Peyer's patch (tissue), 4 donors: ENCODE results near the gene STAMBPL1. TPM values are rescaled to one million over a fixed set of nuclear protein-coding genes. Genes with fewer than 3 reads are reported as not detected.
A peak's percentile ranks its signal among the peaks of the same experiment; 100 is the strongest.

ENCODE experiments used
- DNase-seq, 3 donors: peaks; one replicate each; pipeline ENCODE4 v3.0.0-alpha.2; 2017 to 2019
- H3K27ac ChIP-seq, 4 donors: fragments of 200-600 bp; sonication (generic); one replicate each; pipeline ENCODE4 v1.5.1; 2016 to 2019
- H3K27me3 ChIP-seq, 2 donors: fragments of 200-600 bp; sonication (generic); one replicate each; pipeline ENCODE4 v1.5.1; 2019
- H3K36me3 ChIP-seq, 3 donors: fragments of 200-600 bp; sonication (generic); one replicate each; pipeline ENCODE4 v1.5.1; 2016 to 2019
- H3K4me1 ChIP-seq, 4 donors: fragments of 200-600 bp; sonication (generic); one replicate each; pipeline ENCODE4 v1.5.1; 2016 to 2019
- H3K4me3 ChIP-seq, 4 donors: fragments of 200-600 bp; sonication (generic); 1 replicate in 3 of 4; 2 replicates in 1 of 4; pipeline ENCODE4 v1.5.1; 2016 to 2019; ENCODE audit warnings: mild to moderate bottlenecking in 1 of 4
- H3K9me3 ChIP-seq, 4 donors: fragments of 200-600 bp; sonication (generic); one replicate each; pipeline ENCODE4 v1.5.1; 2016 to 2019; ENCODE audit warnings: mild to moderate bottlenecking in 1 of 4
- CTCF ChIP-seq, 6 experiments: fragments of 450-650 bp in 4 of 6; fragments of 200-600 bp in 2 of 6; sonication (generic) in 1 of 6; IDR thresholded peaks; one replicate each; pipeline ENCODE4 v1.5.1; 2017 to 2019; ENCODE audit warnings: antibody characterized with exemption in 6 of 6, mild to moderate bottlenecking in 3 of 6, moderate library complexity in 1 of 6
- POLR2A ChIP-seq, 2 donors: fragments of 450-650 bp; IDR thresholded peaks; one replicate each; pipeline ENCODE4 v1.5.1; 2017; ENCODE audit warnings: antibody characterized with exemption in 2 of 2, mild to moderate bottlenecking in 2 of 2, moderate library complexity in 2 of 2
- total RNA-seq, 4 donors: library from RNA; depleted of rRNA; stranded (reverse); fragments of >200 nt; gene quantifications; one replicate each; pipeline ENCODE4 v1.1.0, GENCODE V29; 2016

STAMBPL1 gene
- total RNA-seq, 4 donors from 2014 or later, result 54.6 to 116 (median 84.6) TPM

GRCh38 chr10:88895250-88895649 lies 15.2 kb downstream of the STAMBPL1 start:
- H3K27ac ChIP-seq, result peak overlapping the region in 3 of 4 donors; percentile 56 to 87 (median 84)
- peaks cover 0 to 66% (median 13%) of the 10 kb centered on the region in 4 donors for H3K4me1 ChIP-seq

GRCh38 chr10:88896372-88896993 lies 16.4 kb downstream of the STAMBPL1 start:
- peak in 1 of 3 donors; percentile 69 for DNase-seq
- Histone ChIP-seq H3K9me3 (no peaks in the 10 kb centered on the region), H3K27me3 (no peaks in the 10 kb centered on the region), H3K36me3 (no peaks in the 10 kb centered on the region), H3K27ac (peak overlapping the region; percentile 56 to 87 (median 74)), H3K4me3 (no peak overlapping the region), H3K4me1 (peaks cover 0 to 75% (median 19%) of the 10 kb centered on the region in 4 donors)
- TF ChIP-seq CTCF (IDR thresholded peaks at IDR 0.05) (peak in 1 of 6 experiments; percentile 11), POLR2A (IDR thresholded peaks at IDR 0.05) (no peak)

More at GRCh38 chr10:88895250-88895649, 15.2 kb downstream of the STAMBPL1 start:
- Histone ChIP-seq H3K4me3 (no peak overlapping the region), H3K36me3 (no peaks in the 10 kb centered on the region), H3K9me3 (no peaks in the 10 kb centered on the region), H3K27me3 (no peaks in the 10 kb centered on the region)
- peak in 3 of 6 experiments; percentile 28 to 31 (median 30) for TF ChIP-seq CTCF (IDR thresholded peaks at IDR 0.05)
- no peak for TF ChIP-seq POLR2A (IDR thresholded peaks at IDR 0.05)
- no peak for DNase-seq

- DNase-seq, result peak in 1 of 3 donors; percentile 29
- peaks cover 0 to 80% (median 21%) of the 10 kb centered on the region in 4 donors for H3K4me1 ChIP-seq
- H3K27ac ChIP-seq, result peak overlapping the region; percentile 56 to 87 (median 74)
- peaks cover 0 to under 1% (median 0%) of the 10 kb centered on the region in 3 donors for H3K36me3 ChIP-seq
- H3K4me3 ChIP-seq, result no peak overlapping the region
- H3K27me3 ChIP-seq, result no peaks in the 10 kb centered on the region
- H3K9me3 ChIP-seq, result no peaks in the 10 kb centered on the region
- TF ChIP-seq POLR2A (IDR thresholded peaks at IDR 0.05) (no peak), CTCF (IDR thresholded peaks at IDR 0.05) (no peak)
These were observed 17.2 kb downstream of the STAMBPL1 start for GRCh38 chr10:88896994-88897853.

- no peaks in the 10 kb centered on the region for H3K9me3 ChIP-seq
- H3K27ac ChIP-seq, result peak overlapping the region in 2 of 4 donors; percentile 56 to 63
- H3K36me3 ChIP-seq, result peaks cover 0 to 5% (median 0%) of the 10 kb centered on the region in 3 donors
- no peaks in the 10 kb centered on the region for H3K27me3 ChIP-seq
- H3K4me3 ChIP-seq, result no peak overlapping the region
- H3K4me1 ChIP-seq, result peaks cover 0 to 81% (median 21%) of the 10 kb centered on the region in 4 donors
- peak in 1 of 3 donors; percentile 29 for DNase-seq
- no peak for TF ChIP-seq POLR2A (IDR thresholded peaks at IDR 0.05)
- TF ChIP-seq CTCF (IDR thresholded peaks at IDR 0.05), result no peak
These were observed 18.7 kb downstream of the STAMBPL1 start for GRCh38 chr10:88898727-88899126.

- H3K4me1 ChIP-seq, result peaks cover 0 to 74% (median 21%) of the 10 kb centered on the region in 4 donors
- no peaks in the 10 kb centered on the region for H3K9me3 ChIP-seq
- H3K27me3 ChIP-seq, result no peaks in the 10 kb centered on the region
- peak overlapping the region in 1 of 4 donors; percentile 63 for H3K27ac ChIP-seq
- H3K4me3 ChIP-seq, result no peak overlapping the region
- peaks cover 0 to 5% (median 0%) of the 10 kb centered on the region in 3 donors for H3K36me3 ChIP-seq
- TF ChIP-seq POLR2A (IDR thresholded peaks at IDR 0.05), result no peak
- no peak for DNase-seq
These were observed 19.8 kb downstream of the STAMBPL1 start for GRCh38 chr10:88899886-88900285.
